Right hindlimb (tissue), 1 donor: Measurements from ENCODE around the gene PHF19.

Experiments
- DNase-seq: peaks from one replicate; pipeline ENCODE4 v3.0.0-alpha.2; 2018

The PHF19 gene

GRCh38 chr9:120872791-120873502 lies 4.0 kb downstream of the PHF19 start:
- no peak for DNase-seq

- DNase-seq = no peak
These were observed 6.8 kb downstream of the PHF19 start for GRCh38 chr9:120870206-120870605.

- DNase-seq = no peak
These were observed 7.3 kb downstream of the PHF19 start for GRCh38 chr9:120869726-120870125.

- DNase-seq = no peak
These were observed 7.7 kb downstream of the PHF19 start for GRCh38 chr9:120869360-120869687.

- peak; percentile 96 for DNase-seq
These were observed 8.2 kb downstream of the PHF19 start for GRCh38 chr9:120868676-120869359.

GRCh38 chr9:120868339-120868675 lies 8.7 kb downstream of the PHF19 start:
- DNase-seq = no peak

GRCh38 chr9:120867676-120868338 lies 9.2 kb downstream of the PHF19 start:
- no peak for DNase-seq

GRCh38 chr9:120866651-120867050 lies 10.3 kb downstream of the PHF19 start:
- no peak for DNase-seq

- DNase-seq = no peak
These were observed 11.2 kb downstream of the PHF19 start for GRCh38 chr9:120865809-120866208.

GRCh38 chr9:120865176-120865575 lies 11.8 kb downstream of the PHF19 start:
- DNase-seq = no peak

GRCh38 chr9:120864719-120865118 lies 12.3 kb downstream of the PHF19 start:
- DNase-seq = no peak

GRCh38 chr9:120863833-120864232 lies 13.2 kb downstream of the PHF19 start:
- no peak for DNase-seq

- DNase-seq = no peak
These were observed 14.5 kb downstream of the PHF19 start for GRCh38 chr9:120862452-120862851.

GRCh38 chr9:120861935-120862334 lies 15.1 kb downstream of the PHF19 start:
- no peak for DNase-seq

GRCh38 chr9:120860083-120860482 lies 16.9 kb downstream of the PHF19 start:
- DNase-seq = peak; percentile 12

GRCh38 chr9:120859361-120859760 lies 17.6 kb downstream of the PHF19 start:
- DNase-seq = no peak

GRCh38 chr9:120857902-120858301 lies 19.1 kb downstream of the PHF19 start:
- no peak for DNase-seq

- DNase-seq = no peak
These were observed 19.5 kb downstream of the PHF19 start for GRCh38 chr9:120857481-120857880.

- DNase-seq = no peak
These were observed 20.3 kb downstream of the PHF19 start for GRCh38 chr9:120856700-120857099.

- no peak for DNase-seq
These were observed 20.9 kb downstream of the PHF19 start for GRCh38 chr9:120855827-120856670.

- DNase-seq = no peak
These were observed 22.2 kb downstream of the PHF19 start for GRCh38 chr9:120854596-120855327.

- no peak for DNase-seq
These were observed 23.8 kb downstream of the PHF19 start for GRCh38 chr9:120853198-120853597.
